Right forelimb (tissue), 1 donor: Measurements from ENCODE around the gene CDCA3.

Source experiments
- DNase-seq: peaks from one replicate; pipeline ENCODE4 v3.0.0-alpha.2; 2018

The CDCA3 gene

DNA sequence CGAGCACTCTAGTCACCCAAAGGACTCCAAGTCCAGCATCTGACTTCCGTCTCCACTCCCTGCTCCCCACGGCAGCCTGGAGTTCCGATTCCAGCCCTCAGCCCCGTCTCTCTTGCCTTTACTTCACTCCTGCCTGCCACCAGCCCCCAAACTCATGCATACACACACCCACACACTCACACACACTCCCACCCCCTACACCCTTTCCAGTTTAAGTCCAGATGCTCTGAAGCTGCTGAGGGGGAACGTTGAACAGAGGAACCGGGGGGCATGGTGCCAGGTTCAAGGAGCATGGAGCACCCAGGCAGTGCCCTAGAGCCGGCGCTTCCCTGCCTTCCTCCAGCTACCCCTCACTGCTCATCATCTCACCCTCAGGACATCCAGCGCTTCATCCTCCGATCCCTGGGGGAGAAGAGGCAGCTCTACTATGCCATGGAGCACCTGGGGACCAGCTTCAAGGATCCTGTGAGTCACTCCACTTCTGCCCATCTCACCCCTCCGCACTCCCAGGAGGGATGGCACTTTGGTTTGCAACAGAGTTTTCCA, 19.6 kb downstream of the CDCA3 start:
- DNase-seq = no peak

DNA sequence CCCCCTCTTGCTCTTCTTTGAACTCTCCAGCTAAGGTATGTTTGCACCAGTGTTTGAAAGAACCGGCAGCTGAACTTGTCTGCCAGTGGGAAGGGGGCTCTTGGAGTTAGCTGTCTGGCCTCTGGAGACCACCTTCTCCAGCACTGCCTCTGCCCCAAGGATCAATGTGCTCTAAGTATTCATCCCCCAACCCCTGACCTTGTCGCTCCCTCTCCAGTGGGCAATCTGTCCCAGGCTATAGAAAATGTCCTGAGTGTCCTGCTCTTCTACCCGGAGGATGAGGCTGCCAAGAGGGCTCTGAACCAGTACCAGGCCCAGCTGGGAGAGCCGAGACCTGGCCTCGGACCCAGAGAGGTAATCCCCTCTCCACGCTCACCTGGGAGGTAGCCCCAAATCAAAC, 20.1 kb downstream of the CDCA3 start:
- no peak for DNase-seq

DNA sequence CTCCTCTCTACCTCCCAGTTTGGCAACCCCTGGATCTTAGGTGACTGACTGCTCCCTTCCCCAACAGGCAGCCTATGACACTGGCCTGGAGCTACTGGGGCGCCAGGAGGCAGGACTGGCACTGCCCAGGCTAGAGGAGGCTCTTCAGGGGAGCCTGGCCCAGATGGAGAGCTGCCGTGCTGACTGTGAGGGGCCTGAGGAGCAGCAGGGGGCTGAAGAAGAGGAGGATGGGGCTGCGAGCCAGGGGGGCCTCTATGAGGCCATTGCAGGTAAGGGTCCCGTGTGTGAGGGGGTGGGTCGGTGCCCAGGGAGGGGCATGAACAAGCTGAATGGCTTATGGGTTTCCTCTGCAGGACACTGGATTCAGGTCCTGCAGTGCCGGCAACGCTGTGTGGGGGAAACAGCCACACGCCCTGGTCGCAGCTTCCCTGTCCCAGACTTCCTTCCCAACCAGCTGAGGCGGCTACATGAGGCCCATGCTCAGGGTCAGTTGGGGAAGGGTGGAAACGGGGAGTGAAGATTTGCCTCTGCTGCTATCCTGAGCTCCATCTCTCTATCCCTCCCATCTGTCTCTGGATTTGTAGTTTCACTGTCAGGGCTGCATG, 20.7 kb downstream of the CDCA3 start:
- DNase-seq = no peak

DNA sequence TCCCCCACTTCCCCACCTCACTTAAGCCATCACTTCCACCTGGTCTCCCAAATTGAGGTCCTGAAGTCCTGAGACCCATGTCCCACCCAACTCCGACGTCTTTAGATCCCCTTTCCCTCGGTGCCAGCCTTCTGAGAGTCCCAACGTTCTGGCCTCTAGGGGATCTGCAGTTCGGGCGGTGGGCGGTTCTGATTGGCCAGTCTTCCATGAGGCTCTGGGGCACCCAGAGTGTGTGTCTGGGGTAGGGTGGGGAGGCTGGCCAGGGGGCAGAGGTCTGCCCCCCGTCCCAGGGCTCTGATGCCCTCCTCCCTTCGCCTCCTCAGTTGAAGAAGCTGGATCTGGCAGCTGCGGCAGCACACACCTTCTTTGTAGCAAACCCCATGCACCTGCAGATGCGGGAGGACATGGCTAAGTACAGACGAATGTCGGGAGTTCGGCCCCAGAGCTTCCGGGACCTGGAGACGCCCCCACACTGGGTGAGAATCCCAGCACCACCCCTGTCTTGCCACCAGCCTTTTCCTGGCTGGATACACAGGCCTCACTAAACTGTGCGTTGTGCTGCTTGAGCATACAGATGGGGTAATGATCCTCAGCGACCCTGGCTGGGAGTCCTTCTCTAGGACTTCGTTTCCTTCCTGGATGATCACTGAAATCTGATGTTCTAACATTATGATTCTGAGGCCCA, 21.4 kb downstream of the CDCA3 start:
- no peak for DNase-seq

DNA sequence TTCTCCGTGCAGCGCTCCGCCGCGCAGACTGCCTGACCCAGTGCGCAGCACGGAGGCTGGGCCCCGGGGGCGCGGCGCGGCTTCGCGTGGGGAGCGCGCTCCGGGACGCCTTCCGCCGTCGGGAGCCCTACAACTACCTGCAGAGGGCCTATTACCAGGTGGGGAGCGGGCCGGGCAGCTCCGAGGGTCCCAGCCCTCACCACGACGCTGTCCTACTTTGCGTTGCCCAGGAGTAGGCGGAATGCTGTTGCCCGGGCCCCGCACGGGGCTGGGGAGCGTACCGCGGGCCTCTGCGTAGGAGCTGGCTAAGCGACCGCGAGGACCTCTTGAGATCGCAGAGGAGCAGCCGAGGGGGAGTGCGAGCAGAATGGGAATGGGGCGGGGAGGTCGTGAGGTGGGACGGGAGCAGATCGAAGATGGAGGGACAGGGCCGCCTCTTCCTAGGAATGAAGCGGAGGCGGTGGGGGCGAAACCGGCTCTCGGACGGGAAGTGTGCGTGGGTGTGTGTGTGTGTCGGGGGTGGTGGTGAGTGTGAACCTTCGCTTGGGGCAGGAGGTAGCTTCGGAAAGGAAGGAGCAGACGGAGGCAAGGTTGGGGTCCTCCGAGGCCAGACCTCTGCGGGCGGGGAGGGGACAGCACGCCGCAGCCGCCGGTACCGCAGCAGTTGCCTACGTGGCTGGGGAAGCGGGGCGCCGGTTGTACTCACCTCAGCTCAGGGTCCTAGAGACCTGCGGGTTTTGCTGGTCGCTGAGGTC, 22.1 kb downstream of the CDCA3 start:
- DNase-seq = peak; percentile 81

DNA sequence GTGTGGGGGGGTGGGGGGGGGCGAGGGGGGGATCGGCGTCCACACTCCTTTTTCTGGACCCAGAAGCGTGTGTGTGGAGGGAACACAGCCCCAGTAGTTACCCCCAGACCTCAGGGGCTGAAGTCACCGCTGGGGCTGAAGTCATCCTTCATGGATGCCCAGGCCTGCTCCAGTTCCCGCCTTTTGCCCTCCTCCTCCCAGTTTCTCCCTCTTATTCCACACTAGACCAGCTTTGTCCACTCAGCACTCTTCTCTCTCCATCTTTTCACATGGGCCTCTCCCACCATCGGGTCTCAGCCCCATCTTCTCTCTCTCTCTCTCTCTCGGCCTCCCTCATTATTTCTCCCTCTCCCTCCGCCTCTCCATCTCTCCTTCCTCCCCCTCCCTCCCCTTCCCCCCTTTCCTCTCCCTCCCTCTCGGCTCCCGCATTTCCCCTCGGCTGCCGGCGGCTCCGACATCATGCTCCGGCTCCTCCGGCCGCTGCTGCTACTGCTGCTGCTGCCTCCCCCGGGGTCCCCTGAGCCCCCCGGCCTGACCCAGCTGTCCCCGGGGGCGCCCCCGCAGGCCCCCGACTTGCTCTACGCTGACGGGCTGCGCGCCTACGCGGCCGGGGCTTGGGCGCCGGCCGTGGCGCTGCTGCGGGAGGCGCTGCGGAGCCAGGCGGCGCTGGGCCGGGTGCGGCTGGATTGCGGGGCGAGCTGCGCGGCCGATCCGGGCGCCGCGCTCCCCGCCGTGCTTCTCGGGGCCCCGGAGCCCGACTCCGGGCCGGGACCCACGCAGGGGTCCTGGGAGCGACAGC, 22.9 kb downstream of the CDCA3 start, which contains the start of gene P3H3:
P3H3 (plus strand) TSS at position 426 of the 799 bp plus-strand sequence; CDS start at position 460, 34 bp downstream.
- peak; percentile 81 for DNase-seq

DNA sequence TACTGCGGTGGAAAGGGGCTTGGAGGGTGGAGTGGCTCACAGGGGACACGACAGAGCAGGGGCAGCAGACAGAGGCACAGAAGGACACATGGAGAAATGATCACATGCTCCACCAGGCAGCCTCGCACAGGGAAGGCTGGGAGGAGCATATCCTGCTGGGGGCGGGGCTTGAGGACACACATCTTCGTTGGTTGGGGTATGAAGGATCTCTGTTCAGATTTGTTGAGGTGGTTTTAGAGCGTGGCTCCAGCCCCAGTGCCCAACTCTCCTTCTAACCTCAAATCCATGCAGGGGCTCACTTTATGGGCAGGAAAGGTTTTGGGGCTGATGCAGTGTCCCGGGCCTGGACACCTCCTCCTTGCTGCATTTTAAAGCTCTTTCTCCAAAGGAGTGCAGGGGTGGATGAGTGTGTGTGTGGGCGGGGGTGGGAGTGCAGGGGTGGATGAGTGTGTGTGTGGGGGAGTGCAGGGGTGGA, 23.6 kb downstream of the CDCA3 start:
- peak; percentile 84 for DNase-seq

DNA sequence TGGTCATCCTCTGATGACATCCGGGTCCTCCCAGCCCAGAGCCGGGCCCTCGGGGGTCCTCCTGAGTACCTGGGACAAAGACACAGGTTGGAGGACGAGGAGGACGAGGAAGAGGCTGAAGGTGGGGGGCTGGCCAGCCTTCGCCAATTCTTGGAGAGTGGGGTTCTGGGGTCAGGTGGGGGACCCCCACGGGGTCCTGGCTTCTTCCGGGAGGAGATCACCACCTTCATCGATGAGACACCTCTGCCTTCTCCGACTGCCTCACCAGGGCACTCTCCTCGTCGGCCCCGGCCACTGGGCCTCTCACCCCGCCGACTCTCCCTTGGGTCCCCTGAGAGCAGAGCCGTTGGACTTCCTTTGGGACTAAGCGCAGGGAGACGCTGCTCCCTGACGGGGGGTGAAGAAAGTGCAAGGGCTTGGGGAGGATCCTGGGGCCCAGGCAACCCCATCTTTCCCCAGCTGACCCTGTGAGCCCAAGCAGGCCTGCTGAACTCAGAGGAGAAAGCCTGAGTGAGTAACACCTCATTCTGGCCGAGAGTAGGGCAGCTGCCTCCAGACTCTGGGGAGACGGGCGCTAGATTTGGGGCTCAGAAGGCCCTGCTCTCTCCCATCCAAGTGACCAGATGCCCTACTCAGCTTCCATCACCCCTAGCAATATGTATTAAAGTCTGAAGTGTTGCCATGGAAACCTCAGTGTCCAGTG, 24.2 kb downstream of the CDCA3 start:
- DNase-seq = no peak

DNA sequence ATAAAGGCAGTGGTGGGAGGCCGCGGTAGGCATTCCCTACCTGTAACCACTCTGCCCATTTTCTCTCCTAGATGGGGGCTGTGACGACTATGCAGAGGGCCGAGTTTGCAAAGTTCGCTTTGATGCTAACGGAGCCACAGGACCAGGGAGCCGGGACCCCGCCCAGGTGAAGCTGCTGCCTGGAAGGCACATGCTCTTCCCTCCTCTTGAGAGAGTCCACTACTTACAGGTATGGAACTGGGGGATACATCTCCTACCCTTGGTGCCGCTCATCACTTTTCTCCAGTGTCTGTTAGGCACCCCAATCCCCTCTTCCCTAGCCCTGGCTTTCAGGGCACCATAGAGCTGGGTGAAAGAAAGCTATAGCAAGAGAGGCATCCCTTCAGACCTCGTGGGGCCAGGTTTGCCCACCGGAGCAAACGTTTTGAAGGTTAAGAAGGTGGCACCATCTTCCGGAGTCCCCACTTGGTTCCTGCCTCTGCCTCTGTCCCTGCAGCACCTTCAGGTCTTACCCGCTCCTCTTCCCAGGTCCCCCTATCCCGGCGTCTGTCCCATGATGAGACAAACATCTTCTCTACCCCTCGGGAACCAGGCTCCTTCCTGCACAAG, 24.9 kb downstream of the CDCA3 start:
- no peak for DNase-seq

DNA sequence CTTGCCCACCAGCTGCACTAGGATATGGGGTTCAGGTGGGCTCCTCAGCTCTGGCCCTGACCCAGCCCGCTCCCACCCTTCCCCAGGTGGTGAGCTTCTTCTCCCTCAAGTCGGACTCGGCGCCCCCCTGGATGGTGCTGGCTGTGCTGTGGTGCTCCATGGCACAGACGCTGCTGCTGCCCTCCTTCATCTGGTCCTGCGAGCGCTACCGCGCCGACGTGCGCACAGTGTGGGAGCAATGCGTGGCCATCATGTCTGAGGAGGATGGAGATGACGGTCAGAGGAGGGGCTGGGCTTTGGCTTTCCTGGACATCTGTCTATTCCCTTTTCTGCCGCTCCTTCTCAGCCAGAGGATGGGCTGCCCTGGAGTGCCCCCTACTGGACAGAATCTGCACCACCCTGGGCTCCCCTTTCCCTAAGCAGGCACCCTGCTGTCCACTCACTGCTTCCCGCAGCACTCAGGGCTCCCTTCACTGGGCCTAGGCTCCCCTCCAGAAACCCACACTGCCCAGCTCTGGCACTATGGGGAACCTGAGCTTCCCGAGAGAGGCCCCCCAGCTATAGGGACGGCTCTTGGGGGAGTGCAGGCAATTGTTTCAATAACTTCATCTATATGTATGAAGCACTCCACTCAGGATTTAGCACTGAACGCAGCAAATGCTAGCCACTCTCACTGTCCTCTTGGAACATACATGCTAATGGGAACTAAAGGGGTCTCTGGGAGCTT, 25.5 kb downstream of the CDCA3 start:
- peak; percentile 95 for DNase-seq

DNA sequence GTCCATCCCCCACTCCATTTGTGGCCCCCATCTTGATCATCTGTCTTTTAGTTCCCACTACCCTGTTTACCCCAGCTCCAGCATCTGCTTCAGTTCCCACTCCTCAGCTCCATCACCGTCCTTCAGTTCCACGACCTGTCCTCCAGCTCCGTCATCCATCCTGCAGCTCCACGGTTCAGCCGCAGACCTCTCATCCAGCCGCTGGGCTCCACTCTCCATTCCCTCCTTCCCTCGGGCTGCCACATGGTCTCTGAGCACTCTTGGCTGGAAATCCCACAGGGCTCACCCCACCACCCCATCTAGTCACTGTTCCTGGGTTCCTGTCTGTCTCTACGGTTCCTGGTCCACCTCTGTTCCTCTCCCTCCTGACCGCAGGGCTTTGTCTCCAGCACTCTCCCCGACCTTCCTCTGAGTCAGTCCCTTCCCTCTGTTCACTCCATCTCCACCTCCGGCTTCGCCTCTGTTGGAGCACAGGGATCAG, 26.1 kb downstream of the CDCA3 start:
- DNase-seq = no peak

DNA sequence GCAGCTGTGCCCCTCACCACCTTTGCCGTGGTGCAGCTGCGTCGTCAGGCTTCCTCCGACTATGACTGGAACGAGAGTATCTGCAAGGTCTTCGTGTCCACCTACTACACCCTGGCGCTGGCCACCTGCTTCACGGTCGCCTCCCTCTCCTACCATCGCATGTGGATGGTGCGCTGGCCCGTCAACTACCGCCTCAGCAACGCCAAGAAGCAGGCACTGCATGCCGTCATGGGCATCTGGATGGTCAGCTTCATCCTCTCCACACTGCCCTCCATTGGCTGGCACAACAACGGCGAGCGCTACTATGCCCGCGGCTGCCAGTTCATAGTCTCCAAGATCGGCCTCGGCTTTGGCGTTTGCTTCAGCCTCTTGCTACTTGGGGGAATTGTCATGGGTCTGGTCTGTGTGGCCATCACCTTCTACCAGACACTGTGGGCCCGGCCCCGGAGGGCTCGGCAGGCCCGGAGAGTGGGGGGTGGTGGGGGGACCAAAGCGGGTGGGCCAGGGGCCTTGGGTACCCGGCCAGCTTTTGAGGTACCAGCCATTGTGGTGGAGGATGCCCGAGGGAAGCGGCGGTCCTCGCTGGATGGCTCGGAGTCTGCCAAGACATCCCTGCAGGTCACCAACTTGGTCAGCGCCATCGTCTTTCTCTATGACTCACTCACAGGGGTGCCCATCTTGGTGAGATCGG, 26.9 kb downstream of the CDCA3 start:
- DNase-seq = no peak

DNA sequence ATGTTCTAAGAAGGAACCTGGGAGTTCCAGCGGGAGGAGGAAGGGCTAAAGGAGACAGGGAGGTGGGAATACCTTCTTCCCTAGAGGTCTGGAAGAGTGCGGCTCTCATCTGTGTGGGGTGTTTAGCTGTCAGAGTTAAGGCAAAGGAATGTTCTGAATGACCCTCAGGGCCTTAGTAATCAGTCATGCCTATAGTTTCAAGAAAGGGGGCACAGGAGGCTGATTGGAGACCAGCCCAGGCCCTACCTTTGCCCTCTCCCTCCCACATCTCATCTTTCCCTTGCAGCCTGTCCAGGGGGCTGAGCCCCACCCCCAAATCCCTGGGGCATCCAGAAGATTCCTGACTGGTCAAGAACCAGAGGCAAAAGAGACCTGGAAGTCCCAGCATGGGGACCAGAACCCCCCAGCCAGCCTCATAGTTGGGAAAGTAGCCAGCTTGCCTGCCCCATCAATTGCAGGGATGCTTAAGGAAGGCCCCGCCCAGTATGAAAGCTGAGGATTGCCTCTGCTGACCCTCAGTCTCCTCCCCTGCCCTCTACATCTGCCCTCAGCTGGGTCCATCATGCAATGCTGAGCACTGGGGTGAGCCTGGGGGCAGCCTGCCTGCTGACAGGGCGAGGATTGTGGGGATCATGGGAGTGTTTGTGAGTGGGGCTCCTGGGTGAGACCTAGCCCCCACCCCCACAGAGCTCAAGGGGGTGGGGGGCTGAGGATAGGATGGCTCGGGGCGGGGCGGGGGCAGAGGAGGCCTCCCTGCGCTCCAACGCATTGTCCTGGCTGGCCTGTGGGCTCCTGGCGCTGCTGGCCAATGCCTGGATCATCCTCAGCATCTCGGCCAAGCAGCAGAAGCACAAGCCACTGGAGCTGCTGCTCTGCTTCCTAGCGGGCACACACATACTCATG, 27.7 kb downstream of the CDCA3 start:
- no peak for DNase-seq

DNA sequence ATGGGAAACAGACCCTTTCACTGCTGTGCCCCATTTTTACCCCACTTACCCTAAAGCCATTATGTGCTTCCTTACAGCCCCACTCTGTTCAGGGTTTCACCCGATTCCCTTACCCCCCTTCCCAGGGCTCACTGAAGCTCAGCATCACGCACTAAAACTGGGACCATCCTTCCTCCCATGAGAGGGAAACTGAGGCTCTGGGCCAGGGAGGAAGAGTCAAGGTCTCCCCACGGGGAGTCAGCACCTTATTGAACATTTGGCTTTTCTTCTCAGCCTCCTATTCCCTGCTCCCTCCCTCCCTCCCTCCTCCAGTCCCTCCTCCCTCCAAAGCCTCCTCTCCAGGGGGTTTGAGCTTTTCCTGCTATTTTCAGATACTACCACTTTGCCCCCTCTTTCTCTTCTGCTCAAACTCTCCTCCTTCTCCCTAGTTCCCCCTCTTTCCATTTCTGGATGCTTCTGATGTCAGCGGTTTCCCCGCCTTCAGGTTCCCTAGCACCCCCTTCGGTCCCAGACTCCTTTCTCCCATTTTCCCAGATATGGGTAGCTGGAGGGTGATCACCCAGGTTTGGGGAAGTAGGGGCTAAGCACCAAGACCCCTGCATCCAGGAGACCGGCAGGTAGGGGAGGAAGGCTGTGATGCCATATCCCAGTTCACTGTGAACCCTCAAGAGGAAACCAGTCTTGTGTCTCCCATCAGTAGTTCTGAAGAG, 28.5 kb downstream of the CDCA3 start:
- DNase-seq = no peak

DNA sequence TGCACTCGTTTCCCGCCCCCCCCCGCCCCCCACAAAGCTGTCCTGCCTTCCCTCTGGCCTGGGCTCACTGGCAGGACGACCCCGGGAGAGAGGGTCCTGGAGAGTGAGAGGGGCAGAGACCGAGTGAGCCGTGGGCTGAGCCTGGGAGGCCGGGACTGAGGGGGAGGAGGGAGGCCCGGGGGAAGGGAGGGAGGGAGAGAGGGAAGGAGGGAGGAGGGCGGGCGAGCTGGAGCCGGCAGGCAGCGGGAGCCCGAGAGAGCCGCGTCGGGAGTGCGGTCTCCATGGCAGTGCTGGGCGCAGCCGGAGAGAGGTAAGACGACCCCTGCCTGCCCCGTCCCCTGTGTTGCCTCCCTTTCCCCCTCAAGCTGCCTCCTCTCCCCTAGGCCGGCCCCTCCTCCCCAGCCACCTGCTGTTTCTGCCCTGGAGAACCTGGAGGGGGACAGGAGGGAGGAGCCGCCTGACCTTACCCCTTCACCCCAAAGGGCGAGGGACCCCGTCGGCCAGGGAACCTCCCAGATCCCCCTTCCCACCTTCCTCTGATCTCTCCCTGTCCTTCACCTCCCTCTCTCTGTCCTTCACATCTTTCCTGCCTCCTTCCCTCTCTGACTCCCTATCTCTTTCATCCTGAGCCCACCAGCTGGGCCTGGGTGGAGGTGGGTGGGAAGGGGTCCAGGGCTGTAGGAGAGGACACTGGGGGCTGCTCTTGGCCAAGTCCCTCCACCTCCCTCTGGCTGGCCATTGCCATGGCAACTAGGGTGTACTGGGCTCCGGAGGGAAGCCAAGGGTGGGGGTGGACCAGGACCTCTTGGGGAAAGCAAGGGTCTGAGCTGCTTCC, 29.3 kb downstream of the CDCA3 start, which contains the start of gene GPR162:
GPR162 (plus strand) TSS at position 231 of the 835 bp plus-strand sequence. CDS start 2,078 bp downstream, outside the sequence.
- peak; percentile 90 for DNase-seq

DNA sequence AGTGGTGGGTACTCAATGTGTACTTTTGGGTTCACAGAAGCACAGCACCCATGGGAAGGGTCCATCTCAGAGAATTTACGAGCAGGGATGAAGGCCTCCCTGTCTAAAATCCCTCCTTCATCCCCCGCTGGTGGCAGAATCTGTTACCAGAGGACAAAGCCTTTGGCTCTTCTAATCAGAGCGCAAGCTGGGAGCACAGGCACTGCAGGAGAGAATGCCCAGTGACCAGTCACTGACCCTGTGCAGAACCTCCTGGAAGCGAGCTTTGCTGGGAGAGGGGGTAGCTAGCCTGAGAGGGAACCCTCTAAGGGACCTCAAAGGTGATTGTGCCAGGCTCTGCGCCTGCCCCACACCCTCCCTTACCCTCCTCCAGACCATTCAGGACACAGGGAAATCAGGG, 30.9 kb downstream of the CDCA3 start:
- DNase-seq = no peak
